GM18867 (cell line): ENCODE measurements around the gene TSHZ1.

Experiments
- ATAC-seq: cut with Tn5 transposase; IDR thresholded peaks from one replicate; pipeline ENCODE4 v1.9.1; 2021; ENCODE audit warnings: mild to moderate bottlenecking, moderate library complexity; ENCODE audit not compliant: unreplicated experiment

The TSHZ1 gene

DNA sequence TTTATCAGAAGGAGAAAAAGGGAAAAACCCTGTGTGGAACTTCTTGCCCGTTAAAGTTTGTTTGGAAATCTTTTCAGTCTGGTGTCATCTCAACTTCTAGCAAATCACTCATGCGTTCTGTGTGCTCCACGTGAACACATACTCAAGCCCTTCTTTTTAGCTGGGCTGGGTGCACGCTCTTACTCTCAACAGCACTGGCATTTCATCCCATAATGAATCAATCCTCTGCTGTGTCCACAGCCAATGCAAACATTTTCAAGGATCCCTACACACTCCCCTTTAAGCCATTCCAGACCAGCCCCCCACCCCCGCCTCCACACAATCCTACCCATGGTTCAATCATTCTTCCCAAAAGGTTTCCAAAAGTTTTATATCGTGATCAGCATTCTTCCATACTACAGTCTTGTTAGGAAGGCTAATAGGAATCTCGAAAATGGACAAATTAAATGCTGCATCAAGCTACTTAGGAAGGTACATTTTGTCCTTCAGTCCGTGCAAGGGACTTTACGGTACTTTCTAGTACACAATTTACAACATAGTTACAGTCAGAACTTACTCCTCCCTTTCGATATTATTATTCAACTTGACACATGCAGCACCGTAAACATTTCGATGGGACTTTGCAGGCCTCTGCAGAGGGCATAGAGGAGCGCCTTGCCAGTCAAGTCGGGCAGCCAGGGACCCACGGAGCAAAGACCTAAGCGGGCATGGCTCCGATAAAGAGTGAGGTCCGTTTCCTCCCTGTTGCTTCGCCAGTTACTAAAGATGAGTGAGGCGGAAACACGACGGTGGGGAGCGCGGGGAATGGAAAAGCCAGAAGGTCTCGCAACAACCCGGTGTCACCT lies 3.1 kb upstream of the TSHZ1 start:
- ATAC-seq: no peak

DNA sequence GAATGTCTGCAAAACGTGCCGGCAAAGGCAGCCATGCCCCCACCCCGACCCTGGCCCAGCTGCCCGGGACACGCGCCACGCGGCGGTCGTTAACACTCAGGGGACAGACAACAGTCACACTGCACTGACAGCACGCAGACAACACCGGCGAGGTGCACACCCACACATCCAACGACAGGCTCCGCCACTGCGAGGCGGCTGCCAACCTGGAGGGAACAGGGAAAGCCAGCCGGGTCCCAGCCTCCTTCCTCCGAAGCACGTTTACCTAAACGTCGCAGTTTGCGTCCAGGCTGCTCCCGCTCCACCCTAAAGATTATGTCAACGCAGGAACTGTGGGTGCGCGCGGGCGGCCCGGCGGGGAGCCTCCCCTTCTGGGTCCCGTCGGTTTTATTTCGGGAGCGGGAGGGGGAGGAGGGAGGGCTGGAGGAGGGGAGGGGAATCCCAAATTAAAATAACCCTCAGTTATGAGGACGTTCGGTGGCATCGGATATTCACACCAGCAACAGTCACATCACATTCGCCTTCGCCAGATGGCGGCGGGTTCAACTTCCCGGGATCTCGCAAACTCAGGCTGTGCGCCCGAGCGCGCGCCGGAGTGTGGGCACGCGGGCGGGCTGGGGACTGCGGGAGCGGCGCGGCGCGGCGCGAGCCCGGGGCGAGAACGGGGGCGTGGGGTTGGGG lies 2.3 kb upstream of the TSHZ1 start:
- peak; percentile 8 for ATAC-seq

DNA sequence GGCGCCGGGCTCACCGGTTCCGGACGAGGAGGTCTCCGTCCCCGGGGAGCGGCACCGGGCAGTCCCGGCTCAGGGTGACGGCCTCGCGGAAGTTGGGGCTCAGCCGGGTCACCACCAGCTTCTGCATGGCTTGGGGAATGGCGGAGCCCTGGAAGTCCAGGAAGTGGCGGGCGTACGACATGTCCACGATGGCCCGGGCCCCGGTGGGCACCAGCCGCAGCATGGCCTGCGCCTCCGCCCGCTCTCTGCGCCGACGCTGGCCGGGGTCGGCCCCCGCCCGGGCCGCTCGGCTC lies 1.8 kb upstream of the TSHZ1 start:
- ATAC-seq: no peak

DNA sequence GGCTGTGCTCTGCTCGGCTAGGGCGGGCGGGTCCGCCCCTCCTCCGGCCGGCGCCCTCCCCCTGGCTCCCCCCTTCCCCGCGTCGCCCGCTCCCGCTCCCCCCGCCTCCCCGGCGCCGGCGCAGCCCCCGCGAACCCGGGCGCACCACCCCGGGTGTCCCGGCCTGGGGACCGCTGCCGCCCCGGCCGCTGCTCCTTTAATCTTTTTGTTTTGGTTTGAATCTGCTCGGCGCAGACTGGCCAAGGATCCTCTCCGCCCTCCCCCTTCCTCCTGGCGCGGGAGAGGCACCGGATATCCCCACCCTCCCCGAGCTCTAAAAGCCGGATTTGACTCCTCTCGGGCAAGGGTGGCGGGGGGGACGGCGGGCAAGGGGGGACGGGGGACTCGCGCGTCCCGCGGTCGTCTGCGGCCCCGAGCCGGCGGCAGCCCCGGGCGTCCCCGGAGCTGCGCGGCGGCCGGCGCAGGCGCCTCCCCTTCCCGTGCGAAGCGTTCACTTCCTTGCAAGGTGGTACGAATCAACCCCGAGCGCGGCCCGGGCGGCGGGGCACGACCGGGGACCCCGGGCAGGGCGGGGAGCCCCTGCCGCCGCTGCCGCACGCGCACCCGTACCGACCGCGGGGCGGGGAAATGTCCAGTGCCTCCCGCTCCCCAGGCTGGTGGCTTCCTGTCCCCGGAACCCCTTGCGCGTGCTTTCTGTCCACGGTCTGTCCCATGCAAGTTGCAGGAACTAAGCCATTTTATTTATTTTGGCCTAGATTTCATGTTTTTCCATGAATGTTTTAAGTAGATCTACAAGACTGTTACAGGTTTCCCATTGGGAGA lies 1.3 kb upstream of the TSHZ1 start, which contains the start of gene PTGR3:
PTGR3 (minus strand) TSS at position 11 of the 822 bp plus-strand sequence. CDS start 81 bp downstream, outside the sequence.
- peak; percentile 49 for ATAC-seq

DNA sequence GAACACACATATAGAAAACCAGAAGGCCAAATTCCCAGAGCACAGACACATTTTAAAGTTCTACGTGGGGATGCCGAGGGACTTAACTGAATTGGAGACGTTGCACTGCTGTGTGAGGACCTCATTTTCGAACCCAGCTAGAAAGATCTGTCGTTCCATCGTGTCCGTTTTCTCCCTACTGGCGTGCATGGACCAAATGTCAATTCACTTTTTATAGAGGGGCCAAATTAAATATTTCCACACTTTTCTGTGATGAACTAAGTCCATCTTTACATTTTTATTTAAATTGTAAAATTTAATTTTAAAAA lies 692 bp upstream of the TSHZ1 start:
- ATAC-seq: no peak

DNA sequence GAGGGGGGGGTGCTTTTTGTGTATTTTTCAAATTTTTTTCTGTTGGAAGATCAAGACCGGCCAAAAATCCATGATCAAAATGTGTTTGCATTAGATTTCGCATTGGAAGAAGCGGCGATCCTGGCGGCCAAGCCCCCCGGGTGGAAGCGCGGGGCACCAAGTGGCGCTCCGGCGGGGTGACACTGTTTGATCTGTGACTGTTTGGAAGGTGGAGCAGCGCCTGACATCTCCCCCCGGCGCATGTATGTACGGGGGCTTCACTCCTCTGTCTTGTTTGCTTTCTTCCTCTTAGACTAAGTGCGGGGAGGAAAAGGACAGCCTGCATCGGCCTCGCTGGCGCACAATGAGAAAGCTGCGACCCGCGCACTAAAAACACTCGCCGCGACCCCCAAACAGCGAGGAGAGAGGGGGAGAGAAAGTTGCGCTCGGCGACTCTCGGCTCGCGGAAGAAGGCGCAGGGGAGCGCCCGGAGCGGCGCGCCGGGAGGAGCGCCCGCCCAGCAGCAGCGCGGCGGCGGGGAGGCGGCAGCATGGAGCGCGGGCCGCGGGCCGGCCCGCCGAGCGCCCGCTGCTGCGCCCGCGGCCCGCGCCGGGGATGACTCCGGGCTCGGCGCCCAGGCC lies 515 bp downstream of the TSHZ1 start:
- ATAC-seq: no peak

DNA sequence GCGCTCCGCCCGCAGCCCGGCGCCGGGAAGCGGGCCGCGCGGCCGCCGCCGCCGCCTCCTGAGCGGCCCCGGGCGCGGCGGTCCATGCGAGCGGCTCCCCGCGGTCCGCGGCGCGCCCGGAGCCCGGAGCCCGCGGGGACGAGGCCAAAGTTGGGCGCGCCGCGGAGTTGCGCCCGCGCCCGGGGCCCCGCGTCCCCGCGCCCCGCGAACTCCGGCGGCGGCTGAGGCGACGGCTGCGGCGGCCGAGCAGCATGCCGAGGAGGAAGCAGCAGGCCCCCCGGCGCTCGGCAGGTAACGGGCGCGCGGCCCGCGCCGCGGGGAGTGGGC lies 992 bp downstream of the TSHZ1 start:
- ATAC-seq: no peak

DNA sequence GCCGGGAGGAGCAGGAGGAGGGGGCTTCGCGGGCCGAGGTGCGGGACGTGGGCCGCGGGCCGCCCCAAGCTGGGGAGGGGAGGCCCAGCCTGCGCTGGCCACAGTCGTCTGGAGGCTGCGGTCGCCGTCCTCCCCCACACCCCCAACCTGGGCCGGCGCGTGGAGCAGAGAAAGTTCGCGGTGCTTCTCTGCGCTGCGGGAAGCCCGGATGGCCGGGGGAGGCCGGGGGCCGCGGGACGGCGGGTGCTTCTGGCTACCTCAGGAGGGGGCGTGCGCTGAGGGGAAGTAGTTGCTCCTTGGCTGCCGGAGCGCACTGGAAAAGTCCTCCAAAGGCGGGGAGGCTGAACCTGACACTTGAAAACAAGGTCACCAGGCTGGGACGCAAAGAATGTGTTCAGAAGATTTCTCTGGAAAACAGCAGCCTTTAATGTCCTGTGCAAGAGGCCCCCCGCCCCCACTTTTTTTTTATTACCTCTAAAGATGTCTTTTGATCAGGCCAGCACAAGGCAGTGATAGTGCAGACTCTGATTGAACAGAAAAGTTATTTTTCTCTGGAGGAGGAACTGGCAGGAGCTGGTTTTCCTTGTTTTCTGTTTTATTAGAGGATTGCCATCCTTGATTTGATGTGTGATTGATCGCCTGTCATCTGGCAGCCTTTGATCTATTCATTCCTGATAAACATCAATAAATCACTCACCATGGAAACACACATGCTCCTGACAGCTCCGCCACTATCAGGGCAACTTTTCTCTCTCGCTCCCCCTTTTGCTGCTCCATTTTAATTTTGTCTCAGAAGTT lies 1.6 kb downstream of the TSHZ1 start:
- no peak for ATAC-seq

DNA sequence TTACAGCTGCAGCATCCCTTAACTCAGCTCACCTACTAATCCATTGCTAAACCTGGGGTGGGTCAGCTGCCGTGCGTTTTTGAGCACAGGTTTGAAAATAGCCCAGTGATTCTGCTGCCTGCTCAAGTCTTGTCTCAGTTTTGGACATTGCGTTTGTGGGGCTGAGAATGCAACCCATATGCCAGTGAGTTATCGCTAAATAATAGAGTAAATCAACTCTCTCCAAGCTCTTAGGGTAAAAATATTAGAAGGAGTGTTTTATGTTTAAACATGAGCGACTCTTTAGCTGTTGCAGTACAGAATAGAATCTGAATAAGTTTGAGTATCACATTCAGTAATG lies 2.1 kb downstream of the TSHZ1 start:
- ATAC-seq: no peak

DNA sequence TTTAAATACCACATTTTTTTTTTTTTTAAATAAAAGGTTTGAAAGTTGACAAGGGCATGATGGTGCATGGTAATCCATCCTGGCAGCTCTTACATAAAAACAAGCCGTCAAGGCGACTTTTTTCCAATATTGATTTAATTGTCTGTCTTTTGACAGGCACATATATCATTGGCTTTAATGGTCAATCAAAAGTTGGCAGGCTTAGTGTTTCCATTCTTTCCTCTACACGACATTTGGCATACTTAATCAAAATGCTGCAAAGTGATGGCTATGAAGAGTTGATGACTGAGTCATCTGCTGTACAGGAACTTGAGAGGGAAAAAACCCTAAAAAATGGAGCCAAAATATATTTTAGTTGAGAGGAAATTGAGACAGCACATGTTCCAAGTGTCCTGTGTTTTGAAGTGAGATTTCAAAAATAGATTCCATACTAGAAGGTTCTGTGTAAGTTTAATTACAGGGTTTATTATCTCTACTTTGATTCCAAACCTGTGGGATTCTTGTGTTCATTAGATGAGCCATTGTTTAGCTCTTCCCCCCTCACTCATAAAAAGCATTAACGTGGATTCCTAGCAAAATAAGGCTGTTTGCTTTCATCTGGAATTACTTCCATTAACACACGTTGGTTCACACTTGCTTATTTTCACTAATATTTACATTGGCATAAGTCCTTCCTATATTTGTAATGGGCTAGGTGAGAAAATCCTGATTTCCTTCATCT lies 3.2 kb downstream of the TSHZ1 start:
- ATAC-seq: no peak

DNA sequence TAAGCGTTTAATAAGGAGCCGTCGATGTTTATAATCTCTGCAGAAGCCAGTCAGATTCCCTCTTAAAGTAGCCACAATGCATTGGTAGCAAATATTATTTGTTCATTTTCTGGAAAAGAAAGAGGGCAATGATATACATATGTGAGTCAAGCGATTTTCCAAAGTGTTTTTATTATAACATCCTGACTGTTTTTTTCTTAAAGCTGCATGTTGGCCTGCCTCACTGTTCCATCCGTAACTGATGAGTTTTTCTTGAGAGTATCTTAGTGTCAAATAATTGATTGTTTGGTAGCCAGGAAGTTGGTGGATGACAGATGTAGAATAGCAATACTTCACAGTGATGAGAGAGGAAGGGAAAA lies 3.7 kb downstream of the TSHZ1 start:
- ATAC-seq: no peak

GRCh38 chr18:75214766-75215510 lies 4.3 kb downstream of the TSHZ1 start:
- ATAC-seq: no peak

GRCh38 chr18:75215663-75216062 lies 5.1 kb downstream of the TSHZ1 start:
- ATAC-seq: no peak

DNA sequence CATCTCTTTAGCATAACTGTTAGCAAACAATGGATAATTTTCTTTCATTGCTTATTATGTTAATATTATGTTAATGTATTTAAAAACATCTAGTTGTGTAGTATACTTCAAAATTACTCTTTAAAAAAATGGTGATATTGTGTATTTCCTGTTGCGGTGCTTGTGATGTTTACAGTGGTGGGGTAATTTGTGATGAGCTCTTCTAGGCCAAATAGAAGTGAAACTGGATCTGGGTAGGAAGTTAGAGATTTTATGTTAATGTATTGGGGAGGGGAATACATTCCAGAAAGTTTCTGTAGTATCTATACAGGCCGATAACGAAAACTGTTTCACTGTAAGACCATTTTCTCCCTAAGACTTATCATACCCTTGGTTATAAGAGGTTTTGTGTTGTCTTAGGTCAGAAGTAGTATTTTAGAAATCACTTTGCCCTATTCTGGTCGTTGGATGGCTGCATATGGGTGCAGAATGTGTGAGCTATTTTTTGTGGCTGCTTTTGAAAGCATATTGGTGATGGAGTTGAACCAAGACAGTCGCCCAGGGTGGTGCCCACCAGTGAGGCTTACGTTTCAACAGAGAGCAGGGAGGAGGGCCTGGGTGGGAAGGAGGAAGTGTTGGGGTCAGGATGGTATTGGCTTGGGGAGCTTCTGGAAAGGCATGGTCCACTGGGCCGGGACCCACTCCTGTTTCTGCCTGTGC lies 5.8 kb downstream of the TSHZ1 start:
- no peak for ATAC-seq

GRCh38 chr18:75216911-75217689 lies 6.5 kb downstream of the TSHZ1 start:
- no peak for ATAC-seq

DNA sequence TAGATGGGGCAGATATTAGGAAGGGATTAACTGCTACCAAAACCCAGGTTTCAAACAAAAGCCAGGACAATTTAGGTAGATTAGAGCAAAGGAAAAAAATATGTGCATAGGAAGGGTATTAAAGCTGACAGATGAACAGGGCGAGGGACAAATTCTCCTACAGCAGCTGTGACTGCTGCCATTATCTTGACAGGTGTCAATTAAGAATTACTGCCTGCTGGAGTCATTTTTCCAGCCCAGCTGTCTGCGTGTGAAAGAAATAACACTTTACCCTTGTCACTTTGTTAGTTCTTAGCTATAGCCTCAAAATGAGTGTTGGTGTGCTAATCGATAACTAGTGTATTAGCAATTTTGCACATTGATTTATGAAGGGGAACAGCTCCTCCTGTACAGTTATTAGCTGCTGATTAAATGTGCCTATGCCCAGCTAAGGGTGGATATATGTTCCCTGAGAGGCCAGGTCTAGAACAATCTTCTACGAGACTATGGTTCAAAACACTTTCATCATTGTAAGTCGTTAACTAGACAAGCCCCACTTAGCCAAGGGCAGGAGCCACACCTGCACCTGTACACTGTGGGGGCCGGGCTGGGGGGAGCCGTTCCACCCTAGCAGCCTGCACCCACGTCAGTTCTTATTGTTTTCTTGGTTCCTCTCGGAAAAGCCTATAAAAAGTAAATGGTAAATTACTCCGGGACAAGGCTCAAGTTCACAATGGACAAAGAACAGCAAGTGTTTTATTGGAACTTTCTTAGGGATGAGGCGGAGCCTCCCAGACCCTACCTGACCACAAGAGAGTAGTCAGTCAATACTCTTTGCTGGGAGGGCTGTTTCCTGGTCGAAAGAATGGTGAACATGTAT lies 7.7 kb downstream of the TSHZ1 start:
- no peak for ATAC-seq

DNA sequence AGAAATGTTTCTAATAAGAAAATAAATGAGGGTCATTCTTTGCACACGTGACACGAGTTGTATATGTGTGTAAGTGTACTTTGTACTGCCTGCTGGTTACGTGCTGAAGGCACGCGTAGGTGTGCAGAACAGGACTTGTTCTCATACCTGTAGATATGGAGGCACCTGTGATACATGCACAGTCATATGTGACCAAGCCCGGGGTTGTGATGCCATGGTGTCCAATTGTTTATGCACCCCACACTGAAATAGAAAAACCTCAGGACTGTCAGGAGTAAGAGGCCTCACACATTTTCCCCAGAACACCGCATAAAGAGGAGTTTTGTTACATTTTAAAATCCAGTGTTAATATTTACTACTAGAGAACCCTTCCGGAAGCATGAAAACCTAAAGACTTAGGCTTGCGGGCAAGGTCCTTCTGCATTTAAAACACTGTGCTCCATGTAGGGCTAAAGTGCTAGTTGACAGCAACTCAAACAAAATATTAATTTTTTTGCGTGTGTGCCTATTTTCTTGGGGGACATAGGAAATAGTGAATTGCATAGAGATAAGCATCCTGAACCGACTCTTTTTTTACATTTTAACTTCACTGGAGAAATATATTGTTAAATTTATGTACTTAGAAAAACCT lies 9.3 kb downstream of the TSHZ1 start:
- ATAC-seq: no peak
